K562 (cell line): ENCODE results near the gene EEPD1. TPM values are rescaled to one million over a fixed set of nuclear protein-coding genes. Genes with fewer than 3 reads are reported as not detected.

Experiments used
- C11orf30 ChIP-seq: fragments of 450-650 bp; IDR thresholded peaks from 2 replicates; pipeline ENCODE4 v1.6.1; 2016; ENCODE audit warnings: low read depth, mild to moderate bottlenecking
- DLX4 ChIP-seq: fragments of 250-450 bp; sonication (Bioruptor Pico); IDR thresholded peaks from 2 replicates; pipeline ENCODE4 v1.6.1; 2021; ENCODE audit warnings: mild to moderate bottlenecking
- ELF1 ChIP-seq: fragments of 200-800 bp; sonication (Bioruptor generic); IDR thresholded peaks from 2 replicates; pipeline ENCODE4 v1.6.1; 2016; ENCODE audit warnings: missing genetic modification characterization, missing compliant biosample characterization
- KDM1A ChIP-seq, 2 experiments: fragments of 450-650 bp; IDR thresholded peaks; 2 replicates each; pipeline ENCODE4 v1.6.1; 2016; ENCODE audit warnings: mild to moderate bottlenecking in 2 of 2
- LEF1 ChIP-seq: fragments of 450-650 bp; IDR thresholded peaks from 2 replicates; pipeline ENCODE4 v1.6.1; 2016; ENCODE audit warnings: mild to moderate bottlenecking
- NCOA6 ChIP-seq: fragments of 450-650 bp; IDR thresholded peaks from 2 replicates; pipeline ENCODE4 v1.6.1; 2017; ENCODE audit warnings: mild to moderate bottlenecking
- NCOR1 ChIP-seq: fragments of 450-650 bp; IDR thresholded peaks from 2 replicates; pipeline ENCODE4 v1.6.1; 2016; ENCODE audit warnings: mild to moderate bottlenecking, moderate library complexity
- PHB ChIP-seq: fragments of 250-450 bp; sonication (Bioruptor Pico); IDR thresholded peaks from 2 replicates; pipeline ENCODE4 v1.5.0; 2021
- POLR2AphosphoS5 ChIP-seq: IDR thresholded peaks from 2 replicates; pipeline ENCODE4 v1.6.1; 2011; ENCODE audit warnings: mild to moderate bottlenecking, low read depth, low read length, moderate library complexity; ENCODE audit not compliant: control insufficient read depth, insufficient read depth
- STAT5B ChIP-seq: fragments of 250-450 bp; sonication (Bioruptor Pico); IDR thresholded peaks from 2 replicates; pipeline ENCODE4 v1.8.0; 2021; ENCODE audit warnings: mild to moderate bottlenecking, inconsistent platforms
- THRAP3 ChIP-seq: fragments of 450-650 bp; IDR thresholded peaks from 2 replicates; pipeline ENCODE4 v1.6.1; 2016; ENCODE audit warnings: mild to moderate bottlenecking, inconsistent platforms, borderline replicate concordance
- ZBTB34 ChIP-seq: fragments of 250-450 bp; sonication (Bioruptor Pico); IDR thresholded peaks from 2 replicates; pipeline ENCODE4 v1.8.0; 2021; ENCODE audit warnings: mild to moderate bottlenecking, moderate library complexity
- ZBTB5 ChIP-seq: fragments of 450-650 bp; IDR thresholded peaks from 2 replicates; pipeline ENCODE4 v1.6.1; 2017; ENCODE audit warnings: antibody characterized with exemption
- ZMIZ1 ChIP-seq, 2 experiments: fragments of 150-350 bp in 1 of 2; IDR thresholded peaks; 2 replicates each; pipeline ENCODE4 v1.6.1; 2012 to 2016; ENCODE audit warnings: low read depth in 2 of 2, low read length in 2 of 2, mild to moderate bottlenecking in 1 of 2, moderate library complexity in 1 of 2
- ZNF224 ChIP-seq: sonication (generic); formaldehyde crosslinking; IDR thresholded peaks from 2 replicates; pipeline ENCODE4 v1.8.0; 2022; ENCODE audit warnings: mild to moderate bottlenecking, missing genetic modification reagents
- ZNF561 ChIP-seq: fragments of 450-650 bp; formaldehyde crosslinking; conservative IDR thresholded peaks from 2 replicates; pipeline ENCODE4 v1.4.0; 2020; ENCODE audit warnings: mild to moderate bottlenecking, moderate library complexity
- polyA plus RNA-seq, 8 experiments: library from polyadenylated mRNA; depleted of rRNA in 4 of 8; stranded (reverse) in 5 of 8; unstranded in 3 of 8; fragments of >200 nt; fragmentation: Nextera tagmentation in 2 of 8; fragmentation: Illumina TruSeq in 1 of 8; extraction: Ambion mirVana in 2 of 8; extraction: Trizol in 1 of 8; gene quantifications; 2 replicates each; pipeline versions ENCODE4 v1.2.1 to v1.2.3, GENCODE V29; 2011 to 2014; ENCODE audit warnings: inconsistent platforms in 1 of 8, missing spikeins in 1 of 8
- total RNA-seq, 7 experiments: library from RNA; depleted of rRNA in 6 of 7; stranded (reverse); fragments of >200 nt in 6 of 7; fragmentation: Illumina TruSeq in 2 of 7; extraction: Trizol in 2 of 7; gene quantifications; 2 replicates each; pipeline versions ENCODE4 v1.2.1 to v1.2.3, GENCODE V29; 2011 to 2021; ENCODE audit warnings: low replicate concordance in 1 of 7
- TF ChIP-seq, protein P1 (sequence below): fragments of 450-650 bp; formaldehyde crosslinking; IDR thresholded peaks from 2 replicates; pipeline ENCODE4 v1.4.0; 2020; ENCODE audit warnings: mild to moderate bottlenecking, mixed read lengths
- TF ChIP-seq, protein P2 (sequence below): fragments of 250-450 bp; sonication (Bioruptor Pico); IDR thresholded peaks from 2 replicates; pipeline ENCODE4 v1.5.0; 2020; ENCODE audit warnings: mild to moderate bottlenecking

The EEPD1 gene
- total and polyA plus RNA-seq, 9 of the 15 experiments (the other 6 are each of a cell fraction or from before 2014, with no cell fraction given) = 0.01 to 1.5 (median 0.74) TPM; not detected in 1

- TF ChIP-seq DLX4 = no peak
- no peak for TF ChIP-seq LEF1
- TF ChIP-seq STAT5B (CRISPR knock-in tag) = no peak
- TF ChIP-seq ZNF224 (CRISPR knock-in tag) = no peak
- TF ChIP-seq ZNF561 (CRISPR knock-in tag) = no peak
- no peak for TF ChIP-seq C11orf30
- no peak for TF ChIP-seq ZBTB34 (CRISPR knock-in tag)
- TF ChIP-seq PHB (CRISPR knock-in tag) = no peak
- no peak for TF ChIP-seq KDM1A (IDR thresholded peaks at IDR 0.05)
- no peak for TF ChIP-seq POLR2AphosphoS5
- TF ChIP-seq, protein P1, sequence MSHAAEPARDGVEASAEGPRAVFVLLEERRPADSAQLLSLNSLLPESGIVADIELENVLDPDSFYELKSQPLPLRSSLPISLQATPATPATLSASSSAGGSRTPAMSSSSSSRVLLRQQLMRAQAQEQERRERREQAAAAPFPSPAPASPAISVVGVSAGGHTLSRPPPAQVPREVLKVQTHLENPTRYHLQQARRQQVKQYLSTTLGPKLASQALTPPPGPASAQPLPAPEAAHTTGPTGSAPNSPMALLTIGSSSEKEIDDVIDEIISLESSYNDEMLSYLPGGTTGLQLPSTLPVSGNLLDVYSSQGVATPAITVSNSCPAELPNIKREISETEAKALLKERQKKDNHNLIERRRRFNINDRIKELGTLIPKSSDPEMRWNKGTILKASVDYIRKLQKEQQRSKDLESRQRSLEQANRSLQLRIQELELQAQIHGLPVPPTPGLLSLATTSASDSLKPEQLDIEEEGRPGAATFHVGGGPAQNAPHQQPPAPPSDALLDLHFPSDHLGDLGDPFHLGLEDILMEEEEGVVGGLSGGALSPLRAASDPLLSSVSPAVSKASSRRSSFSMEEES (CRISPR knock-in tag) = no peak
- TF ChIP-seq ZBTB5 = no peak
- no peak for TF ChIP-seq NCOR1
- no peak for TF ChIP-seq NCOA6
- no peak for TF ChIP-seq ELF1 (tag)
- TF ChIP-seq, protein P2, sequence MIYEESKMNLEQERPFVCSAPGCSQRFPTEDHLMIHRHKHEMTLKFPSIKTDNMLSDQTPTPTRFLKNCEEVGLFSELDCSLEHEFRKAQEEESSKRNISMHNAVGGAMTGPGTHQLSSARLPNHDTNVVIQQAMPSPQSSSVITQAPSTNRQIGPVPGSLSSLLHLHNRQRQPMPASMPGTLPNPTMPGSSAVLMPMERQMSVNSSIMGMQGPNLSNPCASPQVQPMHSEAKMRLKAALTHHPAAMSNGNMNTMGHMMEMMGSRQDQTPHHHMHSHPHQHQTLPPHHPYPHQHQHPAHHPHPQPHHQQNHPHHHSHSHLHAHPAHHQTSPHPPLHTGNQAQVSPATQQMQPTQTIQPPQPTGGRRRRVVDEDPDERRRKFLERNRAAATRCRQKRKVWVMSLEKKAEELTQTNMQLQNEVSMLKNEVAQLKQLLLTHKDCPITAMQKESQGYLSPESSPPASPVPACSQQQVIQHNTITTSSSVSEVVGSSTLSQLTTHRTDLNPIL = no peak
- TF ChIP-seq ZMIZ1 (IDR thresholded peaks at IDR 0.05; ENCODE audit: low read depth in 2 of 2, low read length in 2 of 2) = no peak
- no peak for TF ChIP-seq THRAP3
These were observed at the start of gene EEPD1 (continued) for GRCh38 chr7:36152756-36153570.
